ENCODE measurements around the gene THADA. TPM values are rescaled to one million over a fixed set of nuclear protein-coding genes. Genes with fewer than 3 reads are reported as not detected.

The THADA gene
- total RNA-seq, 3 donors from 2014 or later (not counting 1 experiment from before 2014, with no cell fraction given), result 34.1 to 35.7 (median 35.3) TPM

DNA sequence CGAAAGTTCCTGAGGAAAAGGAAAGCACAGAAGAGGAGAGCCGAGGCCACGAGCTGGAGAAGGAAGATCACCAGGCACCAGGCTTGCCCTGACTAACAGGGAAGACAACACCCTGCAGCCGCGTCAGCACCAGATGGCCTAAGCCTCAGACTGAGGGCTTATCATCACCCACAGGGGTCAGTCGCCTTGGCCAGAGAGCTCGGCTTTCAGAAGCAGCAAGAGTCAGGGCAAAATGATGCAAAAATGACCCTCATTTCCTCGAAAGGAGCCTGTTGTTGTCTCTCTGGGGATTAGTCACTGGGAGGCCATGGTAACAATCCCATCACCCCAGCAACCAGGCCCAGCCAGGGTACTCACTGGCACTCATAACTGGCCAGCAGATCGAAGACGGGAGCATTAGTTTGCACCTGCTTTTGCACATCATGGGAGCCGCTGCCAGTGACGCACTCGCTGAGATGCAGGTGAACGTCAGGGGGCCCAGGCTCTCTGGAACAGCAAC lies 326.7 kb downstream of the THADA start:
- Histone ChIP-seq H3K27ac (ENCODE audit: low read length) (no peak overlapping the region), H3K4me1 (ENCODE audit: control insufficient read depth, insufficient read depth, low read length) (no peaks in the 10 kb centered on the region), H3K27me3 (ENCODE audit: control insufficient read depth, insufficient read depth, low read length) (no peaks in the 10 kb centered on the region), H3K9me3 (ENCODE audit: control insufficient read depth, insufficient read depth, low read length) (no peaks in the 10 kb centered on the region), H3K4me3 (ENCODE audit: low read length) (no peak overlapping the region), H3K36me3 (ENCODE audit: control insufficient read depth, insufficient read depth, low read length) (peaks cover 5% of the 10 kb centered on the region)
- ATAC-seq (no peak), DNase-seq (no peak)
- Mint-ChIP-seq H3K36me3 (no peaks in the 10 kb centered on the region), H3K27me3 (ENCODE audit: low read depth in 2 of 2) (no peaks in the 10 kb centered on the region), H3K4me1 (peaks cover 5 to 6% of the 10 kb centered on the region in 2 donors), H3K27ac (no peak overlapping the region), H3K4me3 (no peak overlapping the region), H3K9me3 (no peaks in the 10 kb centered on the region)
- WGBS (ENCODE audit: insufficient coverage), result 94% methylated on average over 14 of the region's 14 CpGs
- TF ChIP-seq, protein P1, sequence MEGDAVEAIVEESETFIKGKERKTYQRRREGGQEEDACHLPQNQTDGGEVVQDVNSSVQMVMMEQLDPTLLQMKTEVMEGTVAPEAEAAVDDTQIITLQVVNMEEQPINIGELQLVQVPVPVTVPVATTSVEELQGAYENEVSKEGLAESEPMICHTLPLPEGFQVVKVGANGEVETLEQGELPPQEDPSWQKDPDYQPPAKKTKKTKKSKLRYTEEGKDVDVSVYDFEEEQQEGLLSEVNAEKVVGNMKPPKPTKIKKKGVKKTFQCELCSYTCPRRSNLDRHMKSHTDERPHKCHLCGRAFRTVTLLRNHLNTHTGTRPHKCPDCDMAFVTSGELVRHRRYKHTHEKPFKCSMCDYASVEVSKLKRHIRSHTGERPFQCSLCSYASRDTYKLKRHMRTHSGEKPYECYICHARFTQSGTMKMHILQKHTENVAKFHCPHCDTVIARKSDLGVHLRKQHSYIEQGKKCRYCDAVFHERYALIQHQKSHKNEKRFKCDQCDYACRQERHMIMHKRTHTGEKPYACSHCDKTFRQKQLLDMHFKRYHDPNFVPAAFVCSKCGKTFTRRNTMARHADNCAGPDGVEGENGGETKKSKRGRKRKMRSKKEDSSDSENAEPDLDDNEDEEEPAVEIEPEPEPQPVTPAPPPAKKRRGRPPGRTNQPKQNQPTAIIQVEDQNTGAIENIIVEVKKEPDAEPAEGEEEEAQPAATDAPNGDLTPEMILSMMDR (IDR thresholded peaks at IDR 0.05), result no peak
- intact Hi-C loops (cut with micrococcal nuclease), result no loop called here

DNA sequence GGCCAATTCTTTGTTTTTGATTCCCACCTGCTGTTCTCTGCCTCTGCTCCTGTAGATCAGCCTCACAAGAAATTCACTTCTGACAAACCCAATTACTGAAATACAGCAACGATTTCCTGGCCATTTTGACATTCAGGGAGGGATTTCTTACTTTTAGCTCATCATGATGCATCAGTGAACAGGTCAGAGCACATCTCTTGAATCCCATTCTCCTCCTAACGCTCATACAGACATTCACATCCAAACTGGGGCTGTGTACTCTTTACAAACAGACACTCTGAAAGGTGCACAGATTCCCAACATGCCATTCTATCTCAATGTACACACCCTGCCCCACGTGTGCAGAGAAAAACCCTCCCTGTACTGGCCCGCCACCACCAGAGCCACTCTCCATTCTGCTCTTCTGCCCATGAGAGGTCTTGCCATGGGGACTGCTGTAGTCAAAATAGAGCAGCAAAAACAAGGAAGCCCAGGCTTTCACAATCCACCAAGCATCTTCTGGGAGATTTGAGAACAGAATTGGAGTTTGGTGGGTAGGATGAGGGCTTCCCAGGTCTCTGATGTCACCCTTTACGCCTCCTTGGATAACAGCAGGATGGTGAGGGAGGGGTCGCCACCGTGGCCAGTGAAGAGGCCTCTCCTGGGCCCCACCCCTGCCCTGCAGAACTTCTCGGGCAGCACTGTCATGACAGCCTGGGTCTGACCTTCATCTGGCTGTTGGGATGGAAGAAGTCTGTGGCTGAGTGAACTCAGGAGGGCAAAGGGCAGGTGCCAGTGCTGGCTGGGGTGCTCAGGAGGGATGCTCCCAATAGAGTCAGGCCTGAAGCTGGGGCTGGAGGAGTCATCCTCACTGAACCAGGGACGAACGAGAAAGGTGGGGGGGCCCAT lies 327.5 kb downstream of the THADA start:
- DNase-seq, result no peak
- no peak for ATAC-seq
- H3K4me3 ChIP-seq (ENCODE audit: low read length), result no peak overlapping the region
- TF ChIP-seq, protein P1 (IDR thresholded peaks at IDR 0.05), result no peak
- intact Hi-C loops (cut with micrococcal nuclease), result no loop called here
- no peaks in the 10 kb centered on the region for H3K27me3 ChIP-seq (ENCODE audit: control insufficient read depth, insufficient read depth, low read length)
- H3K9me3 ChIP-seq (ENCODE audit: control insufficient read depth, insufficient read depth, low read length), result no peaks in the 10 kb centered on the region
- H3K36me3 Mint-ChIP-seq, result no peaks in the 10 kb centered on the region
- H3K4me3 Mint-ChIP-seq, result no peak overlapping the region
- H3K27me3 Mint-ChIP-seq (ENCODE audit: low read depth in 2 of 2), result no peaks in the 10 kb centered on the region
- no peaks in the 10 kb centered on the region for H3K4me1 ChIP-seq (ENCODE audit: control insufficient read depth, insufficient read depth, low read length)
- WGBS (ENCODE audit: insufficient coverage), result 97% methylated on average over 10 of the region's 10 CpGs
- H3K4me1 Mint-ChIP-seq, result peaks cover 5 to 6% of the 10 kb centered on the region in 2 donors
- H3K9me3 Mint-ChIP-seq, result no peaks in the 10 kb centered on the region
- no peak overlapping the region for H3K27ac Mint-ChIP-seq
- no peak overlapping the region for H3K27ac ChIP-seq (ENCODE audit: low read length)
- peaks cover 5% of the 10 kb centered on the region for H3K36me3 ChIP-seq (ENCODE audit: control insufficient read depth, insufficient read depth, low read length)

DNA sequence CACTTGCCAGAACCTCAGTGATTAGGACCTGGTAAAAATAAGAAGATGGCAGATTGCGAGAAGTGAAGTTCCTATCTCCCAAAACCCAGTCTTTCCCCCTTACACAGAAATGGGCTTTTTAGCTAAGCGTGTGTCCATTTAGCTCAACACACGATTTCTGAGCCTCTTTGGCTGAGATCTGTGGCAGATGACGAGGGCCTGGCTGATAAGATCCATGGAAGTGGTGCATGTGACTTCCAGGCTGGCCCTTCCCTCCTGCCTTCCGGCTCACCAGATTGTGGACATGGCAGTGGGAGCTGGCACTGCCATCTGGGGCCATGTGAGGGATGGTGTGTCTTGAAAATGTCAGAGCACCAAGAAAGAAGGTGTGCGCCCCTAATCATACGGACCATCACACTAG lies 328.5 kb downstream of the THADA start:
- TF ChIP-seq, protein P1 (IDR thresholded peaks at IDR 0.05), result no peak
- Mint-ChIP-seq H3K27me3 (ENCODE audit: low read depth in 2 of 2) (no peaks in the 10 kb centered on the region), H3K9me3 (no peaks in the 10 kb centered on the region), H3K27ac (no peak overlapping the region), H3K4me1 (peaks cover 5 to 6% of the 10 kb centered on the region in 2 donors), H3K36me3 (no peaks in the 10 kb centered on the region), H3K4me3 (no peak overlapping the region)
- intact Hi-C loops (cut with micrococcal nuclease), result no loop called here
- H3K9me3 ChIP-seq (ENCODE audit: control insufficient read depth, insufficient read depth, low read length), result no peaks in the 10 kb centered on the region
- WGBS (ENCODE audit: insufficient coverage), result 97% methylated on average over 7 of the region's 7 CpGs
- ATAC-seq (no peak), DNase-seq (no peak)
- H3K4me3 ChIP-seq (ENCODE audit: low read length), result no peak overlapping the region
- no peak overlapping the region for H3K27ac ChIP-seq (ENCODE audit: low read length)
- no peaks in the 10 kb centered on the region for H3K27me3 ChIP-seq (ENCODE audit: control insufficient read depth, insufficient read depth, low read length)
- peaks cover 5% of the 10 kb centered on the region for H3K36me3 ChIP-seq (ENCODE audit: control insufficient read depth, insufficient read depth, low read length)
- H3K4me1 ChIP-seq (ENCODE audit: control insufficient read depth, insufficient read depth, low read length), result no peaks in the 10 kb centered on the region

All from natural killer cell (primary cell).